Epithelial cell of prostate (primary cell): ENCODE data around the gene SHOX.
"Not testable (repeated sequence)": the region's sequence is repeated elsewhere in the genome, so short reads cannot be mapped to it uniquely, and the experiment has no call there.

Source experiments
- DNase-seq: peaks from one replicate; pipeline ENCODE4 v3.0.0-alpha.2; 2011; ENCODE audit warnings: low read depth, low spot score
- H3K27ac ChIP-seq: fragments of 450-650 bp; 2 replicates; pipeline ENCODE4 v1.5.1; 2017; ENCODE audit warnings: mild to moderate bottlenecking

SHOX gene

DNA sequence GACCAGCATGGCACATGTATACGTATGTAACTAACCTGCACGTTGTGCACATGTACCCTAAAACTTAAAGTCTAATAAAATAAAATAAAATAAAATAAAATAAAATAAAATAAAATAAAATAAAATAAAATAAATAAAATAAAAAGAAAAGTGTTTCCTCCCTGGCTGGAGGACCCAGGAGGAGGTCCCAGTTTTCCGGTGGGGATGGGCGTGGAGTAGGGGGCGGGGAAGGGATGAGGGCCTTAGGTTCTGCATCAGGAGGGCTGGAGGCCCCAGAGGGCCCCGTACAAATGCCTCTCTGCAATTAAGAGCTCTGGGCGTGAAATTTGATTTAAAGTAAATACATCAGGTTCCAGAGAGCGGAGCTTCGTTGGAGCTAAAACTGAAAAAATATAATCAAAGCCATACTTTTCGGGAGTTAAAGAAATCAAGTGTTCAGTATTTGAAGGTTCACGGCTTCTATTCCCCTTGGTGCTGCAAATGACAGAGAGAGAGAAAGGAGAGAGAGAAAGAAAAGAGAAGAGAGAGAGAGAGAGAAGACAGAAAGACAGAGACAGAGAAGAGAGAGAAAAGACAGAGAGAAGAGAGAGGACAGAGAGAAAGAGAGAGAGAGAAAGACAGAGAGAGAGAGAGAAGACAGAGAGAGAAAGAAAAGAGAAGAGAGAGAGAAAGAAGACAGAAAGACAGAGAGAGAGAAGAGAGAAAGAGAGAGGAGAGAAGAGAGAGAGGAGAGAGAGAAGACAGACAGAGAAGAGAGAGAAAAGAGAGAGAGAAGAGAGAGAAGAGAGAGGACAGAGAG, 8.7 kb upstream of the SHOX start:
- DNase-seq, result no peak
- no peak overlapping the region for H3K27ac ChIP-seq

DNA sequence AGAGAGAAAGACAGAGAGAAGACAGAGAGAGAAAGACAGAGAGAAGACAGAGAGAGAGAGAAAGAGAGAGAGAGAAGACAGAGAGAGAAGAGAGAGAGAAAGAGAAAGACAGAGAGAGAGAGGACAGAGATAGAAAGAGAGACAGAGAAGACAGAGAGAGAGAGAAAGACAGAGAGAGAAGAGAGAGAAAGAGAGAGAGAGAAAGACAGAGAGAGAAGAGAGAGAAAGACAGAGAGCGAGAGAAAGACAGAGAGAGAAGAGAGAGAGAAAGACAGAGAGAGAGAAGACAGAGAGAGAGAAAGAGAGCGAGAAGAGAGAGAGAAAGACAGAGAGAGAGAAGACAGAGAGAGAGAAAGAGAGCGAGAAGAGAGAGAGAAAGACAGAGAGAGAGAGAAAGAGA, 7.8 kb upstream of the SHOX start:
- not testable (repeated sequence) for H3K27ac ChIP-seq, DNase-seq

DNA sequence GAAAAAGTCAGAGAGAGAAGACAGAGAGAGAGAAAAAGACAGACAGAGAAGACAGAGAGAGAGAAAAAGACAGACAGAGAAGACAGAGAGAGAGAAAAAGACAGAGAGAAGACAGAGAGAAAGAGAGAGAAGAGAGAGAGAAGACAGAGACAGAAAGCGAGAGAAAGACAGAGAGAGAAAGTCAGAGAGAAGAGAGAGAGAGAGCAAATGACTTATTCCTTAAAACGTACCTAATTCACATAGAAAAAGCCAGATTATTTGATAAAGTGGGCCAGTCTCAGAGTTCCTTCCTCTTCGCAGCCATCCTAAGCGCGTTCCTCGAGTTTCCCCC, 7.4 kb upstream of the SHOX start:
- no peak overlapping the region for H3K27ac ChIP-seq
- no peak for DNase-seq

DNA sequence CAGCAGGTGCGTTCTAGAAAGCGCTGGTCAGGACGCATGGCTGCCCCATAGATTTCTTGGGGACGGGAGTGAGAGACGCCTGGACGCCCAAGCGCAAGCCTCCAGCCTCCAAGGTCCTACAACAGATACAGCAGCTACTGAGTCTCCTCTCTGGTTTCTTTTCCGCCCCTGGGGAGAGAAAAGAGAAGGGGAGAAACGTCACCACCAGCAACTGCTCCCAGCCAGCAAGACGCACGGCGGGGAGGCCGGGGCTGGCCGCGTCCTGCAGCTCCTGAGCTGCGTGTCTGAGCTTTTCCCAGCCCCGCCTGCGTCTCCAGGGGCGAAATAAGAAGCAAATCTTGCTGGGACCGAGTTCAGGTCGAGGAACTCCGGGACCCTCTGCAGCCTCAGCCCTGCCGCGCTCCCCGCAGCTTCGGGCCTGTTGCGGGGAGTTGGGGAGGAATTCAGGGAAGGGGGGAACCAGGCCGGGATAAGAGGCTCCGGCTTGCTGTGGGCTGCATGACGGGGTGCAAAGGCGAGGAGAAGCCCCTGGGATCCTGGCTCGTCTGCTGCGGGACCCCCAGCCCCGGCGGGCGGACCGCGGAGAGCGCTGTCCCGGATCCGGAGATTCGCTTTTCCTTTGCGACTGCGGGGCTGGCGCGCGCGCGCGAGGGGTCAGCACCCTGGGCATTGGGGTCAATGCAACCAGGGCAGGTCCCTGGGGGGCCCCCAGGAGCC, 6.8 kb upstream of the SHOX start:
- DNase-seq, result no peak
- H3K27ac ChIP-seq, result no peak overlapping the region

DNA sequence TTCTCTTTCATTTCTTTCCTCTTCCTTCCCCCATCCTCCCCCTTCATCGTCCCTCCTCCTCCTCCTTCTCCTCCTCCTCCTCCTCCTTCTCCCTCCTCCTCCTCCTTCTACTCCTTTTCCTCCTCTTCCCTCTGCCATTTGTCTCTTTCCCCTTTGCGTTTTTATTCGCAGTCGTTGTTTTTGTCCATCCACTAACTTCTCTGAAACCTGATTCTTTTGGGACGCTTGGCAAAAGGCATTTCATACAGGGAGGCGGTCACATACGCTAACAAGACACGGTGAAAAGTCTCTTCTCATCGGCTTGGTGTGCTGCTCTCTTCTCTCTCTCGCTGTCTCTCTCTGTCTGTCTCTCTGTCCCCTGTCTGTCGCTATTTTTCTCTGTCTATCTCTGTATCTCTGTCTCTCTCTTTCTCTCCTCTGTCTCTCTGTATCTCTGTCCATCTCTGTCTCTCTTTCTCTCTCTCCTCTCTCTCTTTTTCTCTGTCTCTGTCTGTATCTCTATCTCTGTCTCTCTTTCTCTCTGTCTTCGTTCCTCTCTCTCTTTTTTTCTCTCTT, 5.4 kb upstream of the SHOX start:
- no peak overlapping the region for H3K27ac ChIP-seq
- no peak for DNase-seq

DNA sequence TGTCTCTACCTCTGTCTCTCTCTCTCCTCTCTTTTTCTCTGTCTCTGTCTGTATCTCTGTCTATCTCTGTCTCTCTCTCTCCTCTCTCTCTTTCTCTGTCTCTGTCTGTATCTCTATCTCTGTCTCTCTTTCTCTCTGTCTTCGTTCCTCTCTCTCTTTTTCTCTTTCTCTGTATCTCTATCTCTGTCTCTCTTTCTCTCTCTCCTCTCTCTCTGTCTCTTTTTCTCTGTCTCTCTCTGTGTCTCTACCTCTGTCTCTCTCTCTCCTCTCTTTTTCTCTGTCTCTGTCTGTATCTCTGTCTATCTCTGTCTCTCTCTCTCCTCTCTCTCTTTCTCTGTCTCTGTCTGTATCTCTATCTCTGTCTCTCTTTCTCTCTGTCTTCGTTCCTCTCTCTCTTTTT, 4.5 kb upstream of the SHOX start:
- not testable (repeated sequence) for H3K27ac ChIP-seq, DNase-seq

DNA sequence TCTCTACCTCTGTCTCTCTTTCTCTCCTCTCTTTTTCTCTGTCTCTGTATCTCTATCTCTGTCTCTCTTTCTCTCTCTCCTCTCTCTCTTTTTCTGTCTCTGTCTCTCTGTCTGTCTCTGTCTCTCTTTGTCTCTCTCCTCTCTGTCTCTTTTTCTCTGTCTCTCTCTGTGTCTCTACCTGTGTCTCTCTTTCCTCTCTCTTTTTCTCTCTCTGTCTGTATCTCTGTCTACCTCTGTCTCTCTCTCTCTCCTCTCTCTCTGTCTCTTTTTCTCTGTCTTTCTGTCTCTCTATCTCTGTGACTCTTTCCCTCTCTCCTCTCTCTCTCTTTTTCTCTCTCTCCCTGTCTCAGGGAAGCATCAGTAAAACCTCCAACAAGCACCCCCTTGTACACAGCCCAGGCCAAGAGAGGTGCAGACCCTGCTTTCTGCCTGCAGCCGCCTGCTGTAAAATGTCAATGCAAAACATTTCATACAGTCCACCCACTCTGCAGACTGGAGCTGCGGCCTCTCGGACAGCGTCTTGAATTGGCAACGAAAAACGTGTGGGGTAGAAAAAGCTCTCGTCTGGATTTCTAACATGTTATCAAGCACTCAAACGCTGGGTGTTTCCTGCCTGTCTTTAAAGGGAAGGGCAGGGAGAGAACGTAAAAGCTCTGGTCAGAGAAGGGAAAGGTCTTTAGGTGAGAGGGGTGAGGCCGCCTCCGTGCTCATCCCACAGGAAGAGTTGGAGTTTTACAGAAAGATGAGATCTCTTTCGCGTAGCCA, 3.7 kb upstream of the SHOX start:
- no peak for DNase-seq
- no peak overlapping the region for H3K27ac ChIP-seq

DNA sequence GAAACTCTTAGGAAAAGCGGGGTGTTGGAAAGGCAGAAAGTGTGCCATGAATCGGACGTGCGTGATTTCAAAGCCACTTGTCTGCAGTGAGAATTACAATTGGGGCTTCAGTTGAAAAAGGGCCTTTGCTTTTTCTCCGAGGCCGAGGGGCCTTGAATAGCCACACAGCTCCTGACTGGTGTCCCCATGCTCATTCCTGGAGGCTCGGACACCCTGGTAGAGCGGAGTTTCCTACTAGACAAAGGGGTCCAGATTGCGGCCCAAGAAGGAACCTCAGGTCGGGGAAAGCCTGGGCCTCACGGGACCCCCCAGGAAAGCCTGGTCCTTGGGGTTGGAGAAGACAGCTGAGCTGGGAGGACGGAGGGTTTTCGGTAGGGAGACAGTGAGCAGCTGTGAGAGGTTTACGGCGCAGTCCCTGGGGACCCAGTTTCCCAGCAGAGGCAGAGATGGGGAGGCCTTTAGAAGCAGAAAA, 3.0 kb upstream of the SHOX start:
- H3K27ac ChIP-seq, result no peak overlapping the region
- DNase-seq, result no peak

DNA sequence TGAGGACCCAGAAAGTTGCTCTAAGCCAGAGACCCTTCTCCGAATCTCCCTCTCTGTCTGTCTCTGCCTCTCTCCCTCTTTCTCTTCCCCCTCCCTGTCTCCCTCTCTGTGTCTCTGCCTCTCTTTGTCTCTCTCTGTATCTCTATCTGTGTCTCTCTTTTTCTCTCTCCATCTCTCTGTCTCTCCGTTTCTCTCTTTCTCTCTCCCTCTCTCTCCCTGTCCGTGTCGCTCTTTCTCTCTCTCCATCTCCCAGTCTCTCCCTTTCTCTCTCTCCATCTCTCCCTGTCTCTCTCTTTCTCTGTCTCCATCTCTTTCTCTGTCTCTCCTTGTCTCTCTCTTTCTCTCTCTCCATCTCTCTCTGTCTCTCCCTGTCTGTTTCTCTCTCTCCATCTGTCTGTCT, 2.6 kb upstream of the SHOX start:
- DNase-seq, result no peak
- H3K27ac ChIP-seq, result no peak overlapping the region

DNA sequence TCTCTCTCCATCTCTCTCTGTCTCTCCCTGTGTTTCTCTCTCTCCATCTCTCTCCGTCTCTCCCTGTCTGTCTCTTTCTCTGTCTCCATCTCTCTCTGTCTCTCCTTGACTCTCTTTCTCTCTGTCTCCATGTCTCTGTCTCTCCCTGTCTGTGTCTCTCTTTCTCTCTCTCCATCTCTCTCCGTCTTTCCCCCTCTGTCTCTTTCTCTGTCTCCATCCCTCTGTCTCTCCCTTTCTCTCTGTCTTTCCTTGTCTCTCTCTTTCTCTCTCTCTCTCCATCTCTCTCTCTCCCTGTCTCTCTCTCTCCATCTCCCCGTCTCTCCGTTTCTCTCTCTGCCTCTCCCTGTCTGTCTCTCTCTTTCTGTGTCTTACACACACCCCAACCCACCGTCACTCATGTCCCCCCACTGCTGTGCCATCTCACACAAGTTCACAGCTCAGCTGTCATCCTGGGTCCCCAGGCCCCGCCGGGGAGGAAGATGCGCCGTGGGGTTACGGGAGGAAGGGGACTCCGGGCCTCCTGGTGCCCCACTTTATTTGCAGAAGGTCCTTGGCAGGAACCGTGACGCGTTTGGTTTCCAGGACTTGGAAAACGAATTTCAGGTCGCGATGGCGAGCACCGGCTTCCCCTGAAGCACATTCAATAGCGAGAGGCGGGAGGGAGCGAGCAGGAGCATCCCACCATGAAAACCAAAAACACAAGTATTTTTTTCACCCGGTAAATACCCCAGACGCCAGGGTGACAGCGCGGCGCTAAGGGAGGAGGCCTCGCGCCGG, 1.2 kb upstream of the SHOX start:
- H3K27ac ChIP-seq, result no peak overlapping the region
- DNase-seq, result no peak

DNA sequence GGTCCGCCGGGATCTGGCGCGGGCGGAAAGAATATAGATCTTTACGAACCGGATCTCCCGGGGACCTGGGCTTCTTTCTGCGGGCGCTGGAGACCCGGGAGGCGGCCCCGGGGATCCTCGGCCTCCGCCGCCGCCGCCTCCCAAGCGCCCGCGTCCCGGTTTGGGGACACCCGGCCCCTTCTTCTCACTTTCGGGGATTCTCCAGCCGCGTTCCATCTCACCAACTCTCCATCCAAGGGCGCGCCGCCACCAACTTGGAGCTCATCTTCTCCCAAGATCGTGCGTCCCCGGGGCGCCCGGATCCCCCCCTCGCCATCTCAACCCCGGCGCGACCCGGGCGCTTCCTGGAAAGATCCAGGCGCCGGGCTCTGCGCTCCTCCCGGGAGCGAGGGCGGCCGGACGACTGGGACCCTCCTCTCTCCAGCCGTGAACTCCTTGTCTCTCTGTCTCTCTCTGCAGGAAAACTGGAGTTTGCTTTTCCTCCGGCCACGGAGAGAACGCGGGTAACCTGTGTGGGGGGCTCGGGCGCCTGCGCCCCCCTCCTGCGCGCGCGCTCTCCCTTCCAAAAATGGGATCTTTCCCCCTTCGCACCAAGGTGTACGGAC, 482 bp upstream of the SHOX start:
- DNase-seq, result no peak
- no peak overlapping the region for H3K27ac ChIP-seq

DNA sequence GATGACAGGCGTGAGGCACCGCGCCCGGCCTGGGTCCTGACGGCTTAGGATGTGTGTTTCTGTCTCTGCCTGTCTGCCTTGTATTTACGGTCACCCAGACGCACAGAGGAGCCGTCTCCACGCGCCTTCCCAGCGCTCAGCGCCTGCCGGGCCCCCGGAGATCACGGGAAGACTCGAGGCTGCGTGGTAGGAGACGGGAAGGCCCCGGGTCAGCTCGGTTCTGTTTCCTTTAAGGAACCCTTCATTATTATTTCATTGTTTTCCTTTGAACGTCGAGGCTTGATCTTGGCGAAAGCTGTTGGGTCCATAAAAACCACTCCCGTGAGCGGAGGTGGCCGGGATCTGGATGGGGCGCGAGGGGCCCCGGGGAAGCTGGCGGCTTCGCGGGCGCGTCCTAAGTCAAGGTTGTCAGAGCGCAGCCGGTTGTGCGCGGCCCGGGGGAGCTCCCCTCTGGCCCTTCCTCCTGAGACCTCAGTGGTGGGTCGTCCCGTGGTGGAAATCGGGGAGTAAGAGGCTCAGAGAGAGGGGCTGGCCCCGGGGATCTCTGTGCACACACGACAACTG, 1.3 kb downstream of the SHOX start:
- DNase-seq, result no peak
- no peak overlapping the region for H3K27ac ChIP-seq

DNA sequence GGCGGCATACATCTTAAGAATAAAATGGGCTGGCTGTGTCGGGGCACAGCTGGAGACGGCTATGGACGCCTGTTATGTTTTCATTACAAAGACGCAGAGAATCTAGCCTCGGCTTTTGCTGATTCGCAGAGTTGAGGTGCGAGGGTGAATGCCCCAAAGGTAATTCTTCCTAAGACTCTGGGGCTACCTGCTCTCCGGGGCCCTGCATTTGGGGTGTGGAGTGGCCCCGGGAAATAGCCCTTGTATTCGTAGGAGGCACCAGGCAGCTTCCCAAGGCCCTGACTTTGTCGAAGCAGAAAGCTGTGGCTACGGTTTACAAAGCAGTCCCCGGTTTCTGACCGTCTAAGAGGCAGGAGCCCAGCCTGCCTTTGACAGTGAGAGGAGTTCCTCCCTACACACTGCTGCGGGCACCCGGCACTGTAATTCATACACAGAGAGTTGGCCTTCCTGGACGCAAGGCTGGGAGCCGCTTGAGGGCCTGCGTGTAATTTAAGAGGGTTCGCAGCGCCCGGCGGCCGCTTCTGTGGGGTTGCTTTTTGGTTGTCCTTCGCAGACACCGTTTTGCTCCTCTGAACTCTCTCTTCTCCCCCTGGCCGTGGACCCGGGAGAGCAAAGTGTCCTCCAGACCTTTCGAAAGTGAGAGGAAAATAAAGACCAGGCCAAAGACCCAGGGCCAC, 1.9 kb downstream of the SHOX start:
- no peak overlapping the region for H3K27ac ChIP-seq

DNA sequence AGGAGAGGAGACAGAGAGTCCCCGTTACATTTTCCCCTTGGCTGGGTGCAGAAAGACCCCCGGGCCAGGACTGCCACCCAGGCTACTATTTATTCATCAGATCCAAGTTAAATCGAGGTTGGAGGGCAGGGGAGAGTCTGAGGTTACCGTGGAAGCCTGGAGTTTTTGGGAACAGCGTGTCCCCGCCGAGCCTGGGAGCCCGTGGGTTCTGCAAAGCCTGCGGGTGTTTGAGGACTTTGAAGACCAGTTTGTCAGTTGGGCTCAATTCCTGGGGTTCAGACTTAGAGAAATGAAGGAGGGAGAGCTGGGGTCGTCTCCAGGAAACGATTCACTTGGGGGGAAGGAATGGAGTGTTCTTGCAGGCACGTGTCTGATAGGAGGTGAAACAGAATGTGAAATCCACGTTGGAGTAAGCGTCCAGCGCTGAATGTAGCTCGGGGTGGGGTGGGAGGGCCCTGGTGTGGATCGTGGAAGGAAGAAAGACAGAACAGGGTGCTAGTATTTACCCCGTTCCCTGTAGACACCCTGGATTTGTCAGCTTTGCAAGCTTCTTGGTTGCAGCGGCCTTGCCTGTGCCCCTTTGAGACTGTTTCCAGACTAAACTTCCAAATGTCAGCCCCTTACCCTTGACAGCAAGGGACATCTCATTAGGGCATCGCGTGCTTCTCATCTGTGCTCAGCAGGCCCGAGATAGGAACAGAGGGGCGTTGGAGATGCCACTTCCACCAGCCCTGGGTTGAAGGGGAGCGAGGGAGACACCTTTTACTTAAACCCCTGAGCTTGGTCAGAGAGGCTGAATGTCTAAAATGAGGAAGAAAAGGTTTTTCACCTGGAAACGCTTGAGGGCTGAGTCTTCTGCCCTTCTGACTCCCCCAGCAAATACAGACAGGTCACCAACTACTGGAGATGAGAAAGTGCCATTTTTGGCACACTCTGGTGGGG, 2.7 kb downstream of the SHOX start:
- H3K27ac ChIP-seq, result no peak overlapping the region
- no peak for DNase-seq

More for the DNA sequence above, 1.9 kb downstream of the SHOX start:
- DNase-seq, result no peak

DNA sequence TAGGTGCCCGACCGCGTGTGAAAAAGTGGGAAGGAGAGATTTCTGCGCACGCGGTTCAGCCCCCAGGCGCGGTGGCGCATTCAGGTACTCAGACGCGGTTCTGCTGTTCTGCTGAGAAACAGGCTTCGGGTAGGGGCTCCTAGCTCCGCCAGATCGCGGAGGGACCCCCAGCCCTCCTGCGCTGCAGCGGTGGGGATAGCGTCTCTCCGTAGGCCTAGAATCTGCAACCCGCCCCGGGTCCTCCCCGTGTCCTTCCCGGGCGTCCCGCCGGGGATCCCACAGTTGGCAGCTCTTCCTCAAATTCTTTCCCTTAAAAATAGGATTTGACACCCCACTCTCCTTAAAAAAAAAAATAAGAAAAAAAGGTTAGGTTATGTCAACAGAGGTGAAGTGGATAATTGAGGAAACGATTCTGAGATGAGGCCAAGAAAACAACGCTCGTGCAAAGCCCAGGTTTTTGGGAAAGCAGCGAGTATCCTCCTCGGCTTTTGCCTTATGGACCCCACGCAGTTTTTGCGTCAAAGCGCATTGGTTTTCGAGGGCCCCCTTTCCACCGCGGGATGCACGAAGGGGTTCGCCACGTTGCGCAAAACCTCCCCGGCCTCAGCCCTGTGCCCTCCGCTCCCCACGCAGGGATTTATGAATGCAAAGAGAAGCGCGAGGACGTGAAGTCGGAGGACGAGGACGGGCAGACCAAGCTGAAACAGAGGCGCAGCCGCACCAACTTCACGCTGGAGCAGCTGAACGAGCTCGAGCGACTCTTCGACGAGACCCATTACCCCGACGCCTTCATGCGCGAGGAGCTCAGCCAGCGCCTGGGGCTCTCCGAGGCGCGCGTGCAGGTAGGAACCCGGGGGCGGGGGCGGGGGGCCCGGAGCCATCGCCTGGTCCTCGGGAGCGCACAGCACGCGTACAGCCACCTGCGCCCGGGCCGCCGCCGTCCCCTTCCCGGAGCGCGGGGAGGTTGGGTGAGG, 3.7 kb downstream of the SHOX start:
- H3K27ac ChIP-seq, result no peak overlapping the region
- no peak for DNase-seq

DNA sequence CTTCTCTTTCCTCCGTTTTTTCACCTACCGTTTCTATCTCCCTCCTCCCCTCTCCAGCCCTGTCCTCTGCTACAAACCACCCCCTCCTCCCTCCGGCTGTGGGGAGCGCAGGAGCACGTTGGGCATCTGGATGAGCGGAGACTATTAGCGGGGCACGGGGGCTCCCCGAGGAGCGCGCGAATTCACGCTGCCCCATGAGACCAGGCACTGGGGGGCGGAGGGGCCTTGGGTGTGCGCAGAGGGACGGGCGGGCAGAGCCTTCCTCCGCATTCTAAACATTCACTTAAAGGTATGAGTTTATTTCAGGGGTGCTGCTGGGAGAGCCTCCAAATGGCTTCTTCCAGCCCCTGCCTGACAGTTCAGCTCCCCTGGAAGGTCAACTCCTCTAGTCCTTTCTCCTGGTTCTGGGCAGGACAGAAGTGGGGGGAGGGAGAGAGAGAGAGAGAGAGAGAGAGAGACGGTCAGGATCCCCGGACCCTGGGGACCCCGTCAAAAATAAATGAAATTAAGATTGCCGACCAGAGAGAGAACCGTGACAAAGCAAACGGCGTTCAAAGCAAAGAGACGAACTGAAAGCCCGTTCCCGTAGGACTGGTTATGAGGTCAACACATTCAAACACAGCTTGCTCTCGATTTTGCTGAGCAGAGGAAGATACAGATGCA, 5.0 kb downstream of the SHOX start:
- DNase-seq, result no peak
- H3K27ac ChIP-seq, result no peak overlapping the region
